Osteocyte (in vitro differentiated cells): ENCODE results near the gene TNF. TPM values are rescaled to one million over a fixed set of nuclear protein-coding genes. Genes with fewer than 3 reads are reported as not detected.
A peak's percentile ranks its signal among the peaks of the same experiment; 100 is the strongest.

Experiments
- DNase-seq: peaks from one replicate; pipeline ENCODE4 v3.0.0; 2021; ENCODE audit warnings: mixed read lengths; ENCODE audit not compliant: unreplicated experiment; ENCODE audit errors: extremely low spot score
- H3K27ac Mint-ChIP-seq: one replicate; pipeline ENCODE4 v1.8.0; 2021; ENCODE audit warnings: mild to moderate bottlenecking, mixed read lengths; ENCODE audit not compliant: unreplicated experiment
- H3K27me3 Mint-ChIP-seq: one replicate; pipeline ENCODE4 v1.8.0; 2021; ENCODE audit warnings: mixed read lengths; ENCODE audit not compliant: unreplicated experiment
- H3K36me3 Mint-ChIP-seq: one replicate; pipeline ENCODE4 v1.8.0; 2021; ENCODE audit warnings: mixed read lengths; ENCODE audit not compliant: unreplicated experiment
- H3K4me1 Mint-ChIP-seq: one replicate; pipeline ENCODE4 v1.8.0; 2021; ENCODE audit warnings: mixed read lengths; ENCODE audit not compliant: unreplicated experiment
- H3K4me3 Mint-ChIP-seq: one replicate; pipeline ENCODE4 v1.8.0; 2021; ENCODE audit warnings: mild to moderate bottlenecking, moderate library complexity, mixed read lengths; ENCODE audit not compliant: unreplicated experiment
- H3K9me3 Mint-ChIP-seq: one replicate; pipeline ENCODE4 v1.8.0; 2021; ENCODE audit warnings: mixed read lengths; ENCODE audit not compliant: unreplicated experiment
- total RNA-seq: library from RNA; stranded (reverse); gene quantifications from 2 replicates; pipeline ENCODE4 v1.2.1, GENCODE V29; 2021
- TF ChIP-seq, protein P1 (sequence below): fragments of 200-600 bp; sonication (generic); IDR thresholded peaks from 2 replicates; pipeline ENCODE4 v1.5.0; 2021; ENCODE audit warnings: antibody characterized with exemption, mild to moderate bottlenecking, moderate library complexity

TNF gene
- total RNA-seq, 1 donor from 2014 or later: not detected

DNA sequence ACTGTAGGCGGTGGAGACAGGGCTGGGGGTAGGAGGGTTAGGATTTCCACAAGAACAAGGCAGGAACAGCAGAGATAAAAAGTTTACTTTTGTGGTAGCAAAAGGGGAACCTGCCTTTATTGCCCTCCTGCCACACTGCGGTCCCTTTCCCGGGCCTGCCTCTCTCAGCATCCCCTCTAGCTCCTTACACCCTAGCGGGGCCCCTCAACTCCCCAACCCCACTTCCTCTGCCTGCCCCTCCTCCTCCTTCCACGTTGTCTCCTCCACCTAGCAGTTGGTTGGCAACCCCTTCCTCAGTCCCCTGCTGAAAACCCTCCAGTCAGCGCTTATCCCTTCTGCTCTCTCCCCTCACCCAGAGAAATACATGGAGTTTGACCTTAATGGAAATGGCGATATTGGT lies 40.4 kb downstream of the TNF start:
- DNase-seq: no peak
- H3K36me3 Mint-ChIP-seq: no peaks in the 10 kb centered on the region
- TF ChIP-seq, protein P1, sequence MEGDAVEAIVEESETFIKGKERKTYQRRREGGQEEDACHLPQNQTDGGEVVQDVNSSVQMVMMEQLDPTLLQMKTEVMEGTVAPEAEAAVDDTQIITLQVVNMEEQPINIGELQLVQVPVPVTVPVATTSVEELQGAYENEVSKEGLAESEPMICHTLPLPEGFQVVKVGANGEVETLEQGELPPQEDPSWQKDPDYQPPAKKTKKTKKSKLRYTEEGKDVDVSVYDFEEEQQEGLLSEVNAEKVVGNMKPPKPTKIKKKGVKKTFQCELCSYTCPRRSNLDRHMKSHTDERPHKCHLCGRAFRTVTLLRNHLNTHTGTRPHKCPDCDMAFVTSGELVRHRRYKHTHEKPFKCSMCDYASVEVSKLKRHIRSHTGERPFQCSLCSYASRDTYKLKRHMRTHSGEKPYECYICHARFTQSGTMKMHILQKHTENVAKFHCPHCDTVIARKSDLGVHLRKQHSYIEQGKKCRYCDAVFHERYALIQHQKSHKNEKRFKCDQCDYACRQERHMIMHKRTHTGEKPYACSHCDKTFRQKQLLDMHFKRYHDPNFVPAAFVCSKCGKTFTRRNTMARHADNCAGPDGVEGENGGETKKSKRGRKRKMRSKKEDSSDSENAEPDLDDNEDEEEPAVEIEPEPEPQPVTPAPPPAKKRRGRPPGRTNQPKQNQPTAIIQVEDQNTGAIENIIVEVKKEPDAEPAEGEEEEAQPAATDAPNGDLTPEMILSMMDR: no peak
- peaks cover 3% of the 10 kb centered on the region for H3K4me1 Mint-ChIP-seq
- no peaks in the 10 kb centered on the region for H3K27me3 Mint-ChIP-seq
- H3K9me3 Mint-ChIP-seq: no peaks in the 10 kb centered on the region
- no peak overlapping the region for H3K27ac Mint-ChIP-seq
- no peak overlapping the region for H3K4me3 Mint-ChIP-seq

- Mint-ChIP-seq H3K36me3 (no peaks in the 10 kb centered on the region), H3K27ac (no peak overlapping the region), H3K9me3 (no peaks in the 10 kb centered on the region), H3K4me3 (no peak overlapping the region), H3K27me3 (no peaks in the 10 kb centered on the region), H3K4me1 (peaks cover 8% of the 10 kb centered on the region)
- TF ChIP-seq, protein P1: no peak
- no peak for DNase-seq
Measured at GRCh38 chr6:31617010-31617409, 41.6 kb downstream of the TNF start.

DNA sequence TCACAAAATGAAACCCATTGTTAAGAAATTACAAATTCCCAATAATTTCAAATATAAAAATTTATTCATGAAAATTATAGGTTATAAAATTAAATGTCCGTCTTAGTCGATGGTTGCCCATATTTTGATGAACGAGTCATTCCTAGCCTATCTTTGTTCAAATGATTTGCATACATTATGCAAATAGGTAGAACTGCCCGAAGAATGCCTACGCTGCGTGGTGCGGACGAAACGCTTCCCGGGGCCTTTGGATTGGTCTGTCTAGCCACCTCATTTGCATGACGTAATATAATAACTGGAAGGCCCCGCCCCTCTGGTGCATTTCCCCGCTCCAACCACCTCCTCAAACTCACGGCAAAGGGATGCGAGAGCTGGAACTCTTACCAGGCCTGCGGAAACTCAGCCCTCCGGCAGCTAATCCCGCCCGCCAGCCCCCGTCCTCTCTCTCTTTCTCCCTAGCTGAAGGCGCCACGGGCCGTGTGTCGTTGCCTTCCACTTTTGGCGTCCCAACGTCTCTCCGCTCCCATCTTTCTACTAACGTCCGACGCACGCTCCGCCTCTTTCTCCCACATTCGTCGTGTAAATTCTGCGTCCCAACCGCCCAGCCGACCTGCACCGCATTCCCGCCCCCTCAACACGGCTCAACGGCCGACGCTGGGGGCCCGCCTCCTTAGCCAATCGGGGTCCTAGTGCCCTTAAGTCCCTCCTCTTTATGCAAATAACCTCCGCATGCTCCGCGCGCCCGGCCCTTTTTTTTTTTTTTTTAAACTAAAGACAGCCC lies 44.6 kb downstream of the TNF start:
- Mint-ChIP-seq H3K4me1 (peaks cover 18% of the 10 kb centered on the region), H3K4me3 (peak overlapping the region; percentile 80)
- TF ChIP-seq, protein P1: no peak

GRCh38 chr6:31620586-31621319 lies 45.4 kb downstream of the TNF start, which contains the start of gene PRRC2A:
TSS of gene PRRC2A (plus strand) at chr6:31620715. CDS start at chr6:31622790, 2,075 bp downstream.
- Mint-ChIP-seq H3K9me3 (no peaks in the 10 kb centered on the region), H3K4me1 (peaks cover 18% of the 10 kb centered on the region), H3K4me3 (peak within 1 kb of the TSS; percentile 80), H3K27me3 (no peaks in the 10 kb centered on the region), H3K27ac (peak within 1 kb of the TSS; percentile 100), H3K36me3 (peaks cover 21% of the 10 kb centered on the region)
- TF ChIP-seq, protein P1: no peak
- no peak for DNase-seq

More for the DNA sequence above, 44.6 kb downstream of the TNF start:
- Mint-ChIP-seq H3K9me3 (no peaks in the 10 kb centered on the region), H3K27me3 (no peaks in the 10 kb centered on the region), H3K27ac (peak overlapping the region; percentile 100), H3K36me3 (peaks cover 16% of the 10 kb centered on the region)
- DNase-seq: peak; percentile 99
